ENCODE measurements around the gene CLCN2. TPM values are rescaled to one million over a fixed set of nuclear protein-coding genes. Genes with fewer than 3 reads are reported as not detected.

CLCN2 gene
- total and polyA plus RNA-seq, 11 donors: 1.2 to 3.6 (median 2.0) TPM

DNA sequence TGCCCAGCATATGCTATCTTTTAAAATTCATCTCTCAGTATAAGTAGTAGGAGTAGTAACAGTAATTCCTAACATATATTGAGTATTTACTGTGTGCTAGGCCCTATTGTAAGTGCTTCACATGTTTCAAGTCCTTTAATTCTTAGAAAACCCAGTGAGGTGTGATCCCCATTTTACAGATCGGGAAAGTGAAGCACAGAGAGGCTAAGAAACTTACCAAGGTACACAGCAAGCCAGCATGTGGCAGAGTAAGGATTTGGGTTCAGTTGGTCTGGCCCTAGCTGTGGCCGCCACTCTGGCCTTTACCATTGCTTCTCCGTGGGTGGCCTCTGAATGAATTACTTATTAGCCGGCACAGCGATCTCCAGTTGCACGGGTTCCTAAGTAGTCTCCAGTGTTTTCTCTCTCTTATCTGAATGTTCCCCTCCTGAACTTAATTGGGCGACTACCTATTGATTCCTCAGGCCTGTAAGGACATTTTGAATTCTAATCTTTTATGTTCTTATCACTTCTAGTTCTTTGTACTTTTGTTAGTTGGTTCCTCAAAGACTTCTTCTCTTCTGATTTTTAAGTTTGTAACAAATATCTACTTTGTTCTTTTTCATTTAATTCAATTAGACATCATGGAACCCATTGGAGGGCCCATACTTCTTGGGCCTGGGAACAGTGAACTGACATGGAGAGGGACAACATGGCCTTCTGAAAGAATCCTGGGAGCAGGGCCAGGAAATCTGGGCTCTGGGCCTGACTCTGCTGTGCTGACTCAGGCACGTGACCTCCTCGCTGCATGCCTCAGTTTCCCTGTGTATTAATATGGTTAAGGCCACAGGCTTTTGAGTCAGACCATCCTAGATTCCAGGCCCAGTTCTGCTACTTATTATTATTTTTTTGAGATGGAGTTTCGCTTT is 11.6 kb downstream of the CLCN2 start:
- DNase-seq (peak in 1 of 5 donors; percentile 24), ATAC-seq (no peak)
- Histone ChIP-seq H3K36me3 (peaks cover 0 to 19% (median 12%) of the 10 kb centered on the region in 9 donors), H3K27me3 (no peaks in the 10 kb centered on the region), H3K4me3 (no peak overlapping the region), H3K27ac (no peak overlapping the region), H3K4me1 (peaks cover 0 to 11% (median 8%) of the 10 kb centered on the region in 12 donors), H3K9me3 (no peaks in the 10 kb centered on the region)
- 79 to 84% (median 82%) methylated on average over 10 of the region's 10 CpGs for WGBS, 4 donors
- intact Hi-C loops (cut with DNase I): loop anchor here in 1 of 10 donors (5.0 kb wide), 1 partner anchor 48 kb away; no protein-coding TSS in a partner anchor
- TF ChIP-seq, protein P1, sequence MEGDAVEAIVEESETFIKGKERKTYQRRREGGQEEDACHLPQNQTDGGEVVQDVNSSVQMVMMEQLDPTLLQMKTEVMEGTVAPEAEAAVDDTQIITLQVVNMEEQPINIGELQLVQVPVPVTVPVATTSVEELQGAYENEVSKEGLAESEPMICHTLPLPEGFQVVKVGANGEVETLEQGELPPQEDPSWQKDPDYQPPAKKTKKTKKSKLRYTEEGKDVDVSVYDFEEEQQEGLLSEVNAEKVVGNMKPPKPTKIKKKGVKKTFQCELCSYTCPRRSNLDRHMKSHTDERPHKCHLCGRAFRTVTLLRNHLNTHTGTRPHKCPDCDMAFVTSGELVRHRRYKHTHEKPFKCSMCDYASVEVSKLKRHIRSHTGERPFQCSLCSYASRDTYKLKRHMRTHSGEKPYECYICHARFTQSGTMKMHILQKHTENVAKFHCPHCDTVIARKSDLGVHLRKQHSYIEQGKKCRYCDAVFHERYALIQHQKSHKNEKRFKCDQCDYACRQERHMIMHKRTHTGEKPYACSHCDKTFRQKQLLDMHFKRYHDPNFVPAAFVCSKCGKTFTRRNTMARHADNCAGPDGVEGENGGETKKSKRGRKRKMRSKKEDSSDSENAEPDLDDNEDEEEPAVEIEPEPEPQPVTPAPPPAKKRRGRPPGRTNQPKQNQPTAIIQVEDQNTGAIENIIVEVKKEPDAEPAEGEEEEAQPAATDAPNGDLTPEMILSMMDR (IDR thresholded peaks at IDR 0.05): no peak
- no peak for TF ChIP-seq POLR2A (IDR thresholded peaks at IDR 0.05)

DNA sequence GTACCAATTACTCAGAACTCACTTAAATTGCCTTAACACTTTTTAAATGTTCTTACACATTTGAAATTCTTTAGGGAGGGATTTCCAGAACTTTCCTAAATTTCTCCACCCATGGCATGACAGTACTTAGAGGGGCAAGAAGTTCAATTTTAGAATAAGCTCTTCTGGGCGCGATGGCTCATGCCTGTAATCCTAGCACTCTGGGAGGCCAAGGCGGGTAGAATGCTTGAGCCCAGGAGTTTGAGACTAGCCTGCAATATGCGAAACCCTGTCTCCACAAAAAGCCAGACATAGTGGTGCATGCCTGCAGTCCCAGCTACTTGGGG is 13.4 kb downstream of the CLCN2 start:
- ATAC-seq (no peak), DNase-seq (no peak)
- Histone ChIP-seq H3K4me3 (no peak overlapping the region), H3K4me1 (peaks cover 0 to 11% (median 8%) of the 10 kb centered on the region in 12 donors), H3K9me3 (no peaks in the 10 kb centered on the region), H3K36me3 (peaks cover 0 to 33% (median 29%) of the 10 kb centered on the region in 9 donors), H3K27ac (no peak overlapping the region), H3K27me3 (no peaks in the 10 kb centered on the region)
- intact Hi-C loops (cut with DNase I): loop anchor here in 1 of 10 donors (5.0 kb wide), 1 partner anchor 46 kb away; no protein-coding TSS in a partner anchor
- 91 to 96% (median 92%) methylated on average over 4 of the region's 4 CpGs for WGBS, 4 donors
- TF ChIP-seq, protein P1 (IDR thresholded peaks at IDR 0.05): no peak
- no peak for TF ChIP-seq POLR2A (IDR thresholded peaks at IDR 0.05)

DNA sequence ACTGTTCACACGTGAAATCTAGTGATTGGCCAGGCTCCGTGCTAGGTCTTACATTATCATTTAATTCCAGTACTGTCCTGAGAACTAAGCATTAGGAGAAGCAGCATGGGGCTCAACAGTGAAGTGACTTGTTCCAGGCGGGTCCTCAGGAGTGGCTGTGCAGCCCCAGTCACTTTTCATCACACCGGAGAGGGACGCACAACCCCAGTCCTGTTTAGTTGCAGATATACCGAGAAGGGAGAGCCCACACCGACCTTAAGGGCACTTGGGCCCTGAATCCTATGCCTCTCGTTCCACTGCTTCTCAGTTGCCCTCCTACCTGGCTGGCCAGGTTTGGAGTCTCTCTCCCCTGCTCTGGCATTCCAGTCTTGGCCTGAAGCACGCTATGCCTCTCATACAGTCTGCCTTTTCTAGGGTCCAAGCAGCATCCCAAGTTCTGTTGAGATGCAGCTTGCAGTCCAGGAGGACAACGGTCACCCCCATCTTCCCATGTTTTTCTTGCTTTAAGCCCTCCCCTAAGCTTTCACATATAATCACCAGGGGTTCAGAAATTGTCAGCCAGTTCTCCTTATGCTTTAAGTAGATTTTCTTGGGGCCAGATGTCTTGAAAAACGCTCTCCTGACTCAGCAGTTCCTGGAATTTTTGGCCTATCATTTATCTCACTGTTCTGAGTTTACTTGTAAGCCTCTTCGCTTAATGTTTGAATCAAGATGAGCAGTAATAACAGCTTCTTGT is 13.9 kb downstream of the CLCN2 start:
- Histone ChIP-seq H3K27me3 (no peaks in the 10 kb centered on the region), H3K9me3 (no peaks in the 10 kb centered on the region), H3K27ac (no peak overlapping the region), H3K4me3 (no peak overlapping the region), H3K36me3 (peaks cover 0 to 38% (median 33%) of the 10 kb centered on the region in 9 donors), H3K4me1 (peaks cover 0 to 11% (median 8%) of the 10 kb centered on the region in 12 donors)
- intact Hi-C loops (cut with DNase I): loop anchor here in 1 of 10 donors (5.0 kb wide), 1 partner anchor 45 kb away; no protein-coding TSS in a partner anchor
- TF ChIP-seq, protein P1 (IDR thresholded peaks at IDR 0.05): no peak
- no peak for TF ChIP-seq POLR2A (IDR thresholded peaks at IDR 0.05)
- WGBS, 4 donors: 68 to 83% (median 77%) methylated on average over 10 to 12 of the region's 12 CpGs
- ATAC-seq (no peak), DNase-seq (no peak)
